Activated CD4-positive, alpha-beta T cell treated with anti-CD3 and anti-CD28 coated beads for 36 hours (primary cell): ENCODE measurements around the gene PLA2G4E. TPM values are rescaled to one million over a fixed set of nuclear protein-coding genes. Genes with fewer than 3 reads are reported as not detected.

ENCODE experiments used
- ATAC-seq: fragments of 200-7000 bp; cut with Tn5 transposase; one replicate; pipeline ENCODE4 v1.10.0; 2021; ENCODE audit warnings: mild to moderate bottlenecking, moderate library complexity
- CTCF ChIA-PET: fragments of 350-600 bp; sonication (Branson Sonifier 250); formaldehyde crosslinking; loops from one replicate; lab custom pipeline; 2021; ENCODE audit warnings: antibody characterized with exemption; lab: Charles Lee
- POLR2A ChIA-PET: fragments of 350-600 bp; sonication (Branson Sonifier 250); formaldehyde crosslinking; loops from one replicate; lab custom pipeline; 2021; ENCODE audit warnings: antibody characterized with exemption, inconsistent platforms; lab: Charles Lee
- DNase-seq: peaks from one replicate; pipeline ENCODE4 v3.0.0-alpha.2; 2020
- H3K27ac Mint-ChIP-seq: one replicate; pipeline ENCODE4 v1.8.0; 2021; ENCODE audit warnings: mixed read lengths
- H3K27me3 Mint-ChIP-seq: one replicate; pipeline ENCODE4 v1.8.0; 2021; ENCODE audit warnings: mixed read lengths
- H3K36me3 Mint-ChIP-seq: one replicate; pipeline ENCODE4 v1.8.0; 2021; ENCODE audit warnings: low read depth, mixed read lengths
- H3K4me1 Mint-ChIP-seq: one replicate; pipeline ENCODE4 v1.8.0; 2021; ENCODE audit warnings: mixed read lengths
- H3K4me3 Mint-ChIP-seq: one replicate; pipeline ENCODE4 v1.8.0; 2021; ENCODE audit warnings: mild to moderate bottlenecking, moderate library complexity, mixed read lengths
- H3K9me3 Mint-ChIP-seq: one replicate; pipeline ENCODE4 v1.8.0; 2021; ENCODE audit warnings: low read depth, mixed read lengths
- intact Hi-C, 2 experiments: fragments of 100-400 bp; cut with DNase I in 1 of 2; cut with micrococcal nuclease in 1 of 2; formaldehyde crosslinking; loops; one replicate each; pipeline versions ENCODE4 v1.14.2 to v1.15.1; 2022 to 2024; cut with DNase I, micrococcal nuclease
- total RNA-seq, 2 experiments: library from RNA; stranded (reverse); gene quantifications; one replicate each; pipeline ENCODE4 v1.2.3, GENCODE V29; 2021

Gene PLA2G4E
- total RNA-seq, 2 experiments from 2014 or later: not detected

GRCh38 chr15:41934843-41935242 is 86.0 kb downstream of the PLA2G4E start:
- peak overlapping the region; percentile 100 for H3K27ac Mint-ChIP-seq
- CTCF ChIA-PET: interaction anchor here (0.7 to 5.0 kb wide), 4 partner anchors 12 to 38 kb away, joined by 4 to 43 read pairs (median 10); partner anchors contain the start of gene EHD4
- intact Hi-C loops: loop anchor here in 1 of 2 experiments (5.0 kb wide), 1 partner anchor 243 kb away; no protein-coding TSS in a partner anchor

GRCh38 chr15:41933771-41934170 is 87.1 kb downstream of the PLA2G4E start:
- intact Hi-C loops: no loop called here
- no peaks in the 10 kb centered on the region for H3K27me3 Mint-ChIP-seq
- H3K27ac Mint-ChIP-seq: peak overlapping the region; percentile 100
- ATAC-seq (no peak), DNase-seq (peak; percentile 33)
- peaks cover 22% of the 10 kb centered on the region for H3K36me3 Mint-ChIP-seq
- POLR2A ChIA-PET: interaction anchor here (0.6 kb wide), 1 partner anchor 1574 kb away, joined by 4 read pairs; no protein-coding TSS in a partner anchor
- H3K4me3 Mint-ChIP-seq: no peak overlapping the region
- H3K9me3 Mint-ChIP-seq: no peaks in the 10 kb centered on the region
- peaks cover 74% of the 10 kb centered on the region for H3K4me1 Mint-ChIP-seq
- CTCF ChIA-PET: interaction anchor here (0.7 to 5.0 kb wide), 5 partner anchors 18 to 1109 kb away, joined by 3 to 43 read pairs (median 3); partner anchors contain the start of gene MAPKBP1

More at GRCh38 chr15:41934843-41935242, 86.0 kb downstream of the PLA2G4E start:
- H3K9me3 Mint-ChIP-seq: no peaks in the 10 kb centered on the region
- H3K36me3 Mint-ChIP-seq: peaks cover 20% of the 10 kb centered on the region
- H3K4me1 Mint-ChIP-seq: peaks cover 66% of the 10 kb centered on the region
- ATAC-seq (peak; percentile 65), DNase-seq (peak; percentile 84)
- POLR2A ChIA-PET: interaction anchor here (0.5 to 4.6 kb wide), 2 partner anchors 36 to 72 kb away, joined by 6 to 68 read pairs; partner anchors contain the start of gene EHD4
- peak overlapping the region; percentile 59 for H3K4me3 Mint-ChIP-seq
- H3K27me3 Mint-ChIP-seq: no peaks in the 10 kb centered on the region

DNA sequence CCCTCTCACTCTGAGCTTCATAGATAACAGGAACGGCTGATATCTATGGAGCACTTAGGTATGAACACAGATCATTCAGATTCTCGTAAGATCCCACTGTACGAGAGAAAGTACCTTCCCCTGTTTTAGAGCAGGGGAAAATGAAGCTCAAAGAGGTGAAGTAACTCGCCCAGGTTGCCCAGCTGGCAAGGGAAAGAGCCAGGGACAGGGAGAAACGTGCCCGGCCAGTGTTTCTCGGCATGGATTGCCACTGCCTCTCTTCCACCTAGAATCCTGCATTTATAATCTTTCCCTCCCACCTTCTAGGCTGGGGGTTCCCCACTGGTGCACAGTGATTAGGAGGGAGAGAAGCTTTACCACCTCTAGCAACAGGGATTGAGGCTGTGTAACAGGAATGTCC is 87.5 kb downstream of the PLA2G4E start:
- H3K9me3 Mint-ChIP-seq: no peaks in the 10 kb centered on the region
- DNase-seq (no peak), ATAC-seq (no peak)
- no peaks in the 10 kb centered on the region for H3K27me3 Mint-ChIP-seq
- POLR2A ChIA-PET: interaction anchor here (0.6 kb wide), 1 partner anchor 1574 kb away, joined by 4 read pairs; no protein-coding TSS in a partner anchor
- H3K36me3 Mint-ChIP-seq: peaks cover 21% of the 10 kb centered on the region
- peak overlapping the region; percentile 100 for H3K27ac Mint-ChIP-seq
- CTCF ChIA-PET: interaction anchor here (0.7 to 2.8 kb wide), 5 partner anchors 17 to 1109 kb away, joined by 3 to 14 read pairs (median 3); partner anchors contain the start of gene MAPKBP1
- no peak overlapping the region for H3K4me3 Mint-ChIP-seq
- intact Hi-C loops: no loop called here
- peaks cover 69% of the 10 kb centered on the region for H3K4me1 Mint-ChIP-seq

- H3K27ac Mint-ChIP-seq: peak overlapping the region; percentile 100
- peaks cover 64% of the 10 kb centered on the region for H3K4me1 Mint-ChIP-seq
- no peaks in the 10 kb centered on the region for H3K27me3 Mint-ChIP-seq
- ChIA-PET CTCF (interaction anchor here (0.7 kb wide), 2 partner anchors 160 to 261 kb away, joined by 3 to 4 read pairs; no protein-coding TSS in a partner anchor), POLR2A (no interaction called here)
- intact Hi-C loops: no loop called here
- no peak overlapping the region for H3K4me3 Mint-ChIP-seq
- ATAC-seq (no peak), DNase-seq (no peak)
- H3K9me3 Mint-ChIP-seq: no peaks in the 10 kb centered on the region
- peaks cover 21% of the 10 kb centered on the region for H3K36me3 Mint-ChIP-seq
Observed at GRCh38 chr15:41932511-41933289, 88.1 kb downstream of the PLA2G4E start.

GRCh38 chr15:41932101-41932500 is 88.7 kb downstream of the PLA2G4E start:
- POLR2A ChIA-PET: no interaction called here
- intact Hi-C loops: no loop called here
- Mint-ChIP-seq H3K4me1 (peaks cover 62% of the 10 kb centered on the region), H3K9me3 (no peaks in the 10 kb centered on the region), H3K27me3 (no peaks in the 10 kb centered on the region), H3K36me3 (peaks cover 18% of the 10 kb centered on the region), H3K27ac (no peak overlapping the region), H3K4me3 (no peak overlapping the region)
- DNase-seq: no peak
- CTCF ChIA-PET: no interaction called here
- no peak for ATAC-seq

Other genes starting within 250 kb of the PLA2G4E start
- 10 to 100 TPM; 16.1 to 19.0 TPM for gene MAPKBP1, start 246.6 kb downstream of the PLA2G4E start, total RNA-seq
- 10 to 100 TPM; 17.1 to 17.6 TPM for gene JMJD7, start 192.9 kb downstream of the PLA2G4E start, total RNA-seq
- gene PLA2G4B, start 182.2 kb downstream of the PLA2G4E start, total RNA-seq: 1 to 10 TPM; 5.0 to 6.9 TPM
- gene SPTBN5, start 127.0 kb downstream of the PLA2G4E start, total RNA-seq: under 1 TPM; 0.46 to 0.51 TPM
- 10 to 100 TPM; 34.7 to 35.7 TPM for gene EHD4, start 48.5 kb downstream of the PLA2G4E start, total RNA-seq
- not detected for gene PLA2G4D, start 73.5 kb upstream of the PLA2G4E start, total RNA-seq
- gene PLA2G4F, start 135.6 kb upstream of the PLA2G4E start, total RNA-seq: not detected
- gene VPS39, start 187.3 kb upstream of the PLA2G4E start, total RNA-seq: 10 to 100 TPM; 49.5 to 56.2 TPM